Measurements from ENCODE around the gene CRIP2.

DNA sequence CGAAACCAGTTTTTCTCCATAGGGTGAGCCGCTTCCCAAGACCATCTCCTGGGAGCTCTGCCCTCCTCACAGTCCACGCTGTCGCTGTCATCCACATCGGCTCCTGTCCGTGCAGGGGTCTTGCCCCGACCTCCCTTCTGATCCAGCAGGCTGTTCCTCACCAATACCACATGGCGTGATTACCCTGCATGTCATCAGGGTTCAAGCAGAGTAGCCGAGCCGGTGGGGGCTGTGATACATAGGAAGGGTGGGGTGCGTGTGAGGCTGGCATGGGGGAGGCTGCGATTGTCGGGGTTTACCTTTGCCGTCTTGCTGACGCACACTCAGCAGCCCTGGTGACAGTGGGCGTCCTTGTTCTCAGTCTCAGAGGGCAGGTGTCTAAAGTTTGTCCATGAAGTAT lies 33.4 kb downstream of the CRIP2 start:
- TF ChIP-seq, protein P1, sequence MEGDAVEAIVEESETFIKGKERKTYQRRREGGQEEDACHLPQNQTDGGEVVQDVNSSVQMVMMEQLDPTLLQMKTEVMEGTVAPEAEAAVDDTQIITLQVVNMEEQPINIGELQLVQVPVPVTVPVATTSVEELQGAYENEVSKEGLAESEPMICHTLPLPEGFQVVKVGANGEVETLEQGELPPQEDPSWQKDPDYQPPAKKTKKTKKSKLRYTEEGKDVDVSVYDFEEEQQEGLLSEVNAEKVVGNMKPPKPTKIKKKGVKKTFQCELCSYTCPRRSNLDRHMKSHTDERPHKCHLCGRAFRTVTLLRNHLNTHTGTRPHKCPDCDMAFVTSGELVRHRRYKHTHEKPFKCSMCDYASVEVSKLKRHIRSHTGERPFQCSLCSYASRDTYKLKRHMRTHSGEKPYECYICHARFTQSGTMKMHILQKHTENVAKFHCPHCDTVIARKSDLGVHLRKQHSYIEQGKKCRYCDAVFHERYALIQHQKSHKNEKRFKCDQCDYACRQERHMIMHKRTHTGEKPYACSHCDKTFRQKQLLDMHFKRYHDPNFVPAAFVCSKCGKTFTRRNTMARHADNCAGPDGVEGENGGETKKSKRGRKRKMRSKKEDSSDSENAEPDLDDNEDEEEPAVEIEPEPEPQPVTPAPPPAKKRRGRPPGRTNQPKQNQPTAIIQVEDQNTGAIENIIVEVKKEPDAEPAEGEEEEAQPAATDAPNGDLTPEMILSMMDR (IDR thresholded peaks at IDR 0.05), result no peak
- no peak for TF ChIP-seq POLR2A (IDR thresholded peaks at IDR 0.05)
